Globus pallidus (tissue), 1 donor: ENCODE data around the gene PCTP.

Experiments used
- DNase-seq: peaks from one replicate; pipeline ENCODE4 v3.0.0-alpha.2; 2015; ENCODE audit warnings: low spot score

PCTP gene

DNA sequence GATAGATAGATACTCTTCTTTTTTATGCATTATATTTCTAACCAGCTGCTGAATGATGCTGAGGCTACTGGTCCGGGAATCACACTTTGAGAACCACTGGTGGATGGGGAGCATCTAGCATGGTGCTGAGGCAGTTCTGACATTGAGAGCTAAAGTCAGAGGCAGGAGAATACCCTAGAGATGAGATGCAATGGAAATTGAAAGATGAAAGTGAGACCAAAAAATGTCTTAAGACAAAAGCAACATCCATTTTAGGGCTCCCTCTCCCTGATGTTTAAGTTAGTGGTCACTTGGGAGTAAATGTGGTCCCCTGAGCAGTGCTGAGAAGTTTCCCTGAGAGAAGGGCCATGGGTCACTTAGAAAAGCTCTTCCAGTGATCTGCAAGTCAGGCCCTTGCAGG is 6.8 kb downstream of the PCTP start:
- no peak for DNase-seq

DNA sequence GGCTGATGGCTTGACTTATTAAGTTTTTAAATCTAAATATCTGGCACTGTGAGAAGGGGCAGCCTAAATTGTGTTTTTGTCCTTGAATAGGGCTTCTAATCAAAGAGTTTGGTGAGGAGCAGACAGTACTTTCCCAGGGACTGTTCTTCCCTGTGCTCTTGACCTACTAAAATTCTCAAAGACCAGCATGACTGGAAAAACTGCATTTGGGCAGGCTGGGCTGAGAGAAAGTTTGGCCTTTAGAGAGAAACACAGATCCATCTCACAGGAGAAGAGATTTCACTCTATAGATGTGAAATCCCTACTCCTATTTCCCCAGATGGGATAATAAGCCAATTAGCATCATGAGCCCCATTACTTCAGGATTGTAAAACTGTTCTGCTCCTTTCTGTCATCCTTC is 7.3 kb downstream of the PCTP start:
- no peak for DNase-seq

- DNase-seq, result no peak
Measured at GRCh38 chr17:55760643-55761355, 9.9 kb downstream of the PCTP start.

DNA sequence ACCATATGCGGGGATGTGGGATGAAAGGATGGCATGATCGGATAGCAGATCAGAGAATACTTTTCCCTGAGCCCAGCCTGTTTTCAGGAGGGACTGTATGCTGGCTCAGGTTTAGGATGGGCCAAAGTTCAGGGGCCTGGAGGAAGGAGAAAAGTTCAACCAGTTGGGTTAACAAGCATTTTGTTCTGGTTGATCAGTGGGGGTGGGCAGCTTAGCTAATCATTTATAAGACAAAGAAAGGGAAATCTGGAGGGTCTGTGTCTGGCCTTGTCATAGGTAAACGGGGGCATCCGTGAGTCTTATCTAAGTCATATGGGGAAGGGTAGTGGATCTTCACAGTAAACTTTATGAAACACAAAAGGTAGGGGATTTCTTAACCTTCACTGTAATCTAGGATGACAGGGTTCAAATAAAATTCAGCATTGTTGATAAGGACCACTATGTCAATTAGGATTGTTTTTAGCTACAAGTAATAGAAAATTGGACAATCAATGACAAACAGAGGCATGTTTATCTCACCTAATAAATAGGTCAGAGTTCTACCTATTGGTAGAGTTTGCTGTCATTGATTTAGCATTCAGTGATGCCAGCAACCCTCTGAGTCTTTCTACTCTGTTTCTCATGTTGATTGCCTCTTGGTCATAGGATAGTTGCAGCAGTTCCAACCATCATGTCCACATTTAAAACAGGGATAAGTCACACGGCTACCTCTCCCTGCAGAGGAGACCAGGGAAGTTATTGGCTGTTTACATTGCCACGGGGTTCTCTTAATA is 11.4 kb downstream of the PCTP start:
- DNase-seq, result no peak

GRCh38 chr17:55763856-55764255 is 13.0 kb downstream of the PCTP start:
- DNase-seq, result no peak

GRCh38 chr17:55764610-55765009 is 13.8 kb downstream of the PCTP start:
- DNase-seq, result no peak

- DNase-seq, result no peak
Measured at GRCh38 chr17:55765472-55765871, 14.6 kb downstream of the PCTP start.

- DNase-seq, result no peak
Measured at GRCh38 chr17:55768936-55769624, 18.2 kb downstream of the PCTP start.

- no peak for DNase-seq
Measured at GRCh38 chr17:55769625-55770000, 18.8 kb downstream of the PCTP start.

- DNase-seq, result peak; percentile 37
Measured at GRCh38 chr17:55770196-55770870, 19.5 kb downstream of the PCTP start.

GRCh38 chr17:55772086-55772485 is 21.2 kb downstream of the PCTP start:
- DNase-seq, result no peak

DNA sequence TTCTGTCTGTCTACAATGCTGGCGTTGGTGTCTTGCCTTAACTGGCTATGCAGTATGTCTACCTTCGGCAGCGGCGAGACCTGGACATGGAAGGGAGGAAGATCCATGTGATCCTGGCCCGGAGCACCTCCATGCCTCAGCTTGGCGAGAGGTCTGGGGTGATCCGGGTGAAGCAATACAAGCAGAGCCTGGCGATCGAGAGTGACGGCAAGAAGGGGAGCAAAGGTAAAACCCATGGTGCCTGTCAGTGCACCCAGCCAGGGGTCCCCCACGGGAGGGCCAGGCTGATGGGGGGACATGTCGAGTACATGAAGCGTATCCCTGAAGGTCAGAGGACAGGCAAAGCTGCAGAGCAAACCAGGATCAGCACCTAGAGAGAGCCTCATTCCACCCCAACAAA is 22.8 kb downstream of the PCTP start:
- DNase-seq, result no peak

DNA sequence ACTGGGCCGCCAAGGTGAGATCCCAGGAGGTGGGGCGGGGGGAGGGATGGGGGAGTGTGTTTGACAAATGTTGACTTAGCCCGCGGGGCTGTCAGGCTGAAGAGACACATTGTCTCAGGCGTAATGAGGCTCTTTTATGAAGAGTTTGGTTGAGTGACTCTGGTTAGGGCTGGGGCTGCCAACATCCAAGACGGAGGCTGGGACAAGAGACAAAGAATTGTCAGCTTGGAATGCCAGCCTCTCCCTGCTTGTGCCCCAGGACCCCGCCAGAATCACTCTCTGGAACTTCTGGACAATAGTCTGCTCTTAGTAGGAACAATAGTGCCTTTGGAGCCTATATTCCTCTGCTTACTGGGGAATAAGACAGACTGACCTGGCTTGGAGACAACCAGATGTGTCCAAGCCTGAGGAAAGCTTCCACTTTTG is 24.0 kb downstream of the PCTP start:
- peak; percentile 48 for DNase-seq

DNA sequence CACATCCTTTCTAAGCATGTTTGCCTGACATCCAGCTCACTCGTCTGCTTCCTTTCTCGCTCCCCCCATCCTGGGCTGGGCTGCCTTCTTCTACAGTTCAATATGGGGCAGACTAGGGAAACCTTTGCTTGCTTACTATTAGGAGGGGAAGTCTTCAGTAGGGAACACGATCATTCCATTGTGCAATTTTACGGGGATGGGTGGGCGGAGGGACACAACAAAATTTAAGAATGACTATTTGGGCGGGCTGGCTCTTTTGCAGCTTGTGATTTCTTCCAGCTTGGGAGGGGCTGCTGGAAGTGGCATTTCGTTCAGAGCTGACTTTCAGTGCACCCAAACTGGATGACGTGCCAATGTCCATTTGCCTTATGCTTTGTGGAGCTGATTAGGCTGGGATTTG is 25.4 kb downstream of the PCTP start:
- DNase-seq, result no peak

DNA sequence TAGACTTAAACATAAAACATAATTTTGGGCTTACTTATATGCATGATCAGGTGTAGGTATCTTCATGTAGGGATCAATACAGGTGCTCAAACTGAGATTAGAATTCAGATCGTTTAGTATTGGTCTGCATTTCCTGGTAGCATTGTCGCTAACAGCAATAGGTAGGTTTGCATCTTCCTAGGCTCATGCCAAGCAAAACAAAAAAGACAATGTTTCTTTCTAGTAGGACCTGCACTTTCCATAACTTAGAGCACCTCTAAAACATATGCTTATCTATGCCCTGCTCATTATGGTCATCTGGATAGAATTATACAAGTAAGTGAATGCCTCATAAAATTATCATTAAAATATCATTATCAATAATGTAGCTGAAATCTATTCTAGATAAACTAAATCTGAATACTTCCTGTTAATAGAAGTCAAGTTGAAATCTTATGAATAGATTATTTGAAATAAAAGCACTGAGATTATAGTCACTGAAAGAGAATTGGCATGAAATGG is 26.7 kb downstream of the PCTP start:
- DNase-seq, result no peak

DNA sequence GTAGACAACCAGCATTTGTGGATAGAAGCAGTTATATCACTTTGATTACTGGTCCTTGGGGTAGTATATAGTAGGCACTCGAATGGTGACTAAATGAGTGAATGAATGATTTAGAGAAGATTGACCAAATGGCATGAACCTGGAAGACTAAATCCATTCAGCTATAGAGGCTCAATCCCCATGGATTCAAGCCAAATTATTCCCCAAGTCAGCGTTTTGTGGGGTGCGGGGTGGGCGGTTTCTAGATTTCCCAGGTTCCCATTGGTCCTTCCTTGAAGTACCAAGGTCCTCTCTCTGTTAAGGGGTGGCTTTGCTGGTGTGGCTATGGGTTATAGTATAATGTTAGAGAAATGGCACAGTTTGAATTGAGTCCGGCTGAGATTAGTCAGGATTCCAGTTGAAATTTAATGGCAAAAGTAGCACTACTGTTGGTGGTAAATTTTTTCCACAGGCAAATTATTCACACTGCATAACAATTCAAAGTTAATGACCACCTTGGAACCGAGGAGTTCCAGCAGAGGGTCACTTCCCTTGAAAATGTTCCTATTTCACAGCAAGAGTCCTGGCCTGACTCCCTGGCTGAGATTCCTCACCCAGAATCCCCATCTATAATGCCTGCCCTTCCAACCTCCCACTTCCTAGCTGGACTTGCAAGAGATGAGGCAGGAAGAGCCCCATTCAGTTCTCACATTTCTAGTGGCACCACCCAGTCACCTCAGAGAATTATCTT is 27.7 kb downstream of the PCTP start:
- no peak for DNase-seq

GRCh38 chr17:55783684-55784245 is 32.9 kb downstream of the PCTP start:
- DNase-seq, result no peak

DNA sequence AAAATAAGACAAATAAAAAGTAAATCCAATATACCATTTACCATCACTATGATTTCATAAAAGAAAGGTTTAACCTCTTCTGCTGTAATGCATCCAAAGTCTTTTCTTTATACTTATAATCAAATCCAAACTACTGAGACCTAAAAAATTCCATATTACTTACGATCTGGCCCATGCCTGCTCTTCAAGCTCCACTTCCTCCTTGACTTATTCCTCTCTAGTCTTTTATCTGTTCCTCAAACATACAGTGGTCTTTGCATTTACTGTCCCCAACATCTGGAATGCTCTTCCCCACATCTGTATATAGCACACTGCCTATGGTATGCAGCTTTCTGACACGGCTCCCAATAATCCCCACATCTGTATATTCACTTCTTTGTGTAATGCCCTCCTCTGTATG is 33.8 kb downstream of the PCTP start:
- no peak for DNase-seq

DNA sequence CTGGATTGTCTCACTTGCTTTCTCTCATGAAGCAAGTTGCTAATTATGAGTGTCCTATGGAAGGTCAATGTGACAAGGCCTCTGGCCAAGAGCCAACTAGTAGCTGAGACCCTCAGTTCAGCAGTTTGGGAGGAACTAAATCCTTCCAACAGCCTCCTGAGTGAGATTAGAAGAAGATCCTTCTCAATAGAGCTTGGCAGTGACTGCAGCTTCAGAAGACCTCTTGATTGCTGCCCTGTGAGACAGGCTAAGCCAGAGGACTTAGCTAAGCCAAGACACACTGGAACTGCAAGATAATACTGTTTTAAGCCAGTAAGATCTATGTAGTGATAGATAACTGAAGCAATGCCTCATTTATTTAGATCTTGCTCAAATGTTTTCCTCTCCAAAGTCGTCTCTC is 34.3 kb downstream of the PCTP start:
- DNase-seq, result no peak

DNA sequence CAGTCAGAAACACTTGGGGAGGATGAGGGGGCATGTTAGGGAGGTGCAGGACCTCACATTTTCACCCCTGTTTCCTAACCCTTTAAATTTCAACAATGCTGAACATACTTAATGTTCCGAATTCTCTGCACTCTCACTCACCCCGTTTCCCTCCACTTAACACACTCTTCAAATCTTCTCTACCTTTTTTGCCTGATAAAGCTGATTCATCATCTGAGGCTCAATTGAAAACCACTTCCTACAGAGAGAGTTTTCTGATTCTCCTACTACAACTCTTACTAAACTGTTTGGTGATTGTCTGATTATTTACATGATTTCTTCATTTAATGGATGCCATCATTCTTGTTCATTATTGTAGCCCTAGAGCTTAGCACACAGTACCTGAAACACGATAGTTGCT is 42.4 kb downstream of the PCTP start:
- DNase-seq, result no peak

GRCh38 chr17:55794725-55795482 is 44.1 kb downstream of the PCTP start:
- no peak for DNase-seq
